NCI-H2171 treated with DMSO at 0.1 percent for 48 hours (cell line): ENCODE data around the gene TAF9B.
"Not testable (repeated sequence)": the region's sequence is repeated elsewhere in the genome, so short reads cannot be mapped to it uniquely, and the experiment has no call there.

Source experiments
- DNase-seq: peaks from one replicate; lab custom pipeline; 2025; lab: John Stamatoyannopoulos, UW

Gene TAF9B, protein sequence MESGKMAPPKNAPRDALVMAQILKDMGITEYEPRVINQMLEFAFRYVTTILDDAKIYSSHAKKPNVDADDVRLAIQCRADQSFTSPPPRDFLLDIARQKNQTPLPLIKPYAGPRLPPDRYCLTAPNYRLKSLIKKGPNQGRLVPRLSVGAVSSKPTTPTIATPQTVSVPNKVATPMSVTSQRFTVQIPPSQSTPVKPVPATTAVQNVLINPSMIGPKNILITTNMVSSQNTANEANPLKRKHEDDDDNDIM

DNA sequence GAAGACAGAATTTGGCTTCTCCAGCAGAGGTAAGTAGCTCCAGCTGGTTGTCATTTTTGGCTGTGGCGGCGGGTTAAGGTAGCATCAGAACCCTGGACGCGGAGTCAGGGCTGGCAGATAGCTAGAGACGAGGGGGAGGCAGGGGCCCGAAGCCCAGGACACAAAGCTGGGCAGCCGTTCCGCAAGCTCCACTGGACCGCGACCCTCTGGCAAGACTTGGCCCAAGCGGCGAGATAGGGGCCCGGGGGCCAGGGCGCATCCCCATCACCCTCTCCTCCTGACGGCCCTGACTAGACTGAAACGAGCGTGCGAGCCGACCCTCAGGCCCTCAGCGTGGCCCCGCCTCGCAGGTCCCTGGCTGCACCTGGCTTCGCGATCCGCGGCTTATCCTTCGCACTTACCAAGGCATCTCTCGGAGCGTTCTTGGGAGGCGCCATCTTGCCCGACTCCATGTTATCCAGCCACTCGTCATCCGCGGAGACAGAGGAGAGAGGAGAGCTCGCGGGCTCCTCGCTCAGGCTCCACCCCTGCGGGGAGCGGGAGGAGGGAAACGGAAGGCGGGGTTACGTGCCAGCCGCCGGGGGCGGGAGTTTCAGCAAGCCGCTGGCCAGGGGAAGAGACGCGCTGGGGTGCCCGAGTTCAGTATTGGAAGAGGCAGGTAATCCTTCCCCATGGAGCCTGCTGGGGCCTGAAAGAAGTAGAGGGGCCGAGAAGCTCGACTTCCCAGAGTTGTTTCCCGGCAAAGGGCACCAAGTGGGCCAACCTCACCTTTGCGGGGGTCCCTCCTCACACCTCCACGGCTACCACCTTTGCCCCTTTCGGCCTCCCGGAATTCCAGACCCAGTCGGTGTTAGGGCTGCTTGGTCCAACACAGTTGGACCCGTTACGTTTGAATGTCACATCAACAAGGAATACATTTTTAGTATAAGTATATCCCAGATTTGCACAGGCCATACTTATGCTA lies at the start of gene TAF9B:
TAF9B (minus strand) TSS at position 491 of the 964 bp plus-strand sequence; CDS start at position 452, 39 bp downstream.
- DNase-seq = peak; percentile 80

DNA sequence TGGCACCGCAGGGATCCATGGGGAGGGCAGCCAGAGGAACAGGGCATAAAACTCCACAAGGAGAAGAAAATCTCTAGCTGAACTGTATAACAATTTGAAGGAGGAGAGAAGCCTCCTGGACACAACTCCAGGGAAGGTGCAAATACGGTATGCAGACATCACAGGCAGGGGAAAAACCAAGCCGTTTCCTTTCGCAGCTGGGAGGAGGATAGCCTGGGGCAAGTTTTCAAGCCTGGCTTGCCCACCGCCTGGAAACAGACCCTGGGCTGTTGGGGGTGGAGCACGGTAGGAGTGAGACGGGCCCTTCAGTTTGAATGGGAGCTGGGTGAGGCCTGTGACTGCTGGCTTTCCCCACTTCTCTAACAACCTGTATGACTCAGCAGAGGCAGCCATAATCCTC lies 43.4 kb upstream of the TAF9B start:
- DNase-seq = no peak

DNA sequence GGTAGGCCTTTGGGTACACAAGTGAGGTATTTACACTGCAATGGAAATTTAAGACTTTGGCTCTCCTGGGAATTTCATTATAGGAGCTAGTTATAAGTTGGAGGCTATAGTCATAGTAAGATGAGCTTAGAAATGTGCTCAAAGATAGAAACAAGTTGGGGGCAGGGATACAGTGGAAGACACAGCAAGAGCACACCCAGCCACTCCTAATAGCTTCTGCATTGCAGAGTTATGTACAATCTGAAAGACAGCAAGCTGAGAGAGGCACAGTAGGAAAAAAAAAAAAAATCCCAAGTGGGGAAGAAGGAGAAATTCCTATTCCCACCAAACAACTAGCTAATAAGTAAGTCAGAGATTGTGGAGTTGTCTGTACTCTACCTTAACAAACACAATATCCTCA lies 41.9 kb upstream of the TAF9B start:
- no peak for DNase-seq

DNA sequence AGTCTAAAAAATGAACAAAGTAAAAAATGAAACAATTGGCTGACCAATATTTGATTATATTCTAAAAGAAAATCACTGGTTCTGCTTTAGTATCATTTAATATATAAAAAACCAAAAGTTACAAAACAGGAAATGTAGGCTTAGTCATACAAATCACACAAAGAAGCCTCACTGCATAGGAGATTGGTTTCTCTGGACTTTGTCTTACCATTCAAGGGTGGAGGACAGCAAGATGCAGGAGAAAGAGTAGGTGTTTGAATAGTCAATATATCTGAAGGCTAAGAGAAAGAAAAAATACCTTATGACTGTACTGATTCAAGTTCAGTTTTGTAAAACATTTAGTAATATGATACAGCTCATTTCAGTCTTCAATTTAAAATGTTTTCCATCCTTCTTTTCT lies 28.6 kb upstream of the TAF9B start:
- DNase-seq = no peak

DNA sequence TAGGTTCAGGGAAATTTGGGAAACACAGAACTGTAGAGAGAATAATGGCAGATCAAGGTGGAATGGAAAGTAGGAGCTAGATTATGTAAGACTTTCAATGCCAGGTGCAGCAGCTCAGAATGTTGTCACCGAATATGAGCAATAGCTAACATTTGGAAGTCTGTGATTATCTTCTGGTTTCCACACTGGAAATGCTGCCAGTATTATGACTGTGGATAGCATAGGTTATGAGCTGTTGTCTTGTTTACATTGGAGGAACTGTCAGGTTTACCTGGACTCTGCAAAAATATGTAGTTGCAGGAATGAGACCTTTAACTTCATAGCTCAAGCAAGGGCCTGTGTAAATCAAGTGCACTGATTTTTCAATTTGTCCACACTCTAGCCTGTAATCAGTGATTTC lies 26.0 kb upstream of the TAF9B start:
- no peak for DNase-seq

DNA sequence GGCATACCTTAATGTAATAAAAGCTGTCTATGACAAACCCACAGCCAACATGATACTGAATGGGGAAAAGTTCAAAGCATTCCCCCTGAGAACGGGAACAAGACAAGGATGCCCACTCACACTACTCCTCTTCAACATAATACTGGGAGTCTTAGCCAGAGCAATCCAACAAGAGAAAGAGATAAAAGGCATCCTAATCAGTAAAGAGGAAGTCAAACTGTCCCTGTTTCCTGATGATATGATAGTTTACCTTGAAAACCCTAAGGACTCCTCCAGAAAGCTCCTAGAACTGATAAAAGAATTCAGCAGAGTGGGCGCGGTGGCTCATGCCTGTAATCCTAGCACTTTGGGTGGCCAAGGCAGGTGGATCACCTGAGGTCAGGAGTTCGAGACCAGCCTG lies 23.7 kb upstream of the TAF9B start:
- DNase-seq = not testable (repeated sequence)

DNA sequence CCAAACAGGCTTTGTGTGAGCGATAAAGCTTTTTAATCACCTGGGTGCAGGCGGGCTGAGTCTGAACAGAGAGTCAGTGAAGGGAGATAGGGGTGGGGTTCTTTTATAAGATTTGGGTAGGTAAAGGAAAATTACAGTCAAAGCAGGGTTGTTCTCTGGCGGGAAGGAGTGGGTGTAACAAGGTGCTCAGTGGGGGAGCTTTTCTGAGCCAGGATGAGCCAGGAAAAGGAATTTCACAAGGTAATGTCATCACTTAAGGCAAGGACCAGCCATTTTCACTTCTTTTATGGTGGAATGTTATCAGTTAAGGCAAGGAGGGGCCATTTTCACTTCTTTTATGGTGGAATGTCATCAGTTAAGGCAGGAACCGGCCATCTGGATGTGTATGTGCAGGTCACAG lies 21.3 kb upstream of the TAF9B start:
- not testable (repeated sequence) for DNase-seq

DNA sequence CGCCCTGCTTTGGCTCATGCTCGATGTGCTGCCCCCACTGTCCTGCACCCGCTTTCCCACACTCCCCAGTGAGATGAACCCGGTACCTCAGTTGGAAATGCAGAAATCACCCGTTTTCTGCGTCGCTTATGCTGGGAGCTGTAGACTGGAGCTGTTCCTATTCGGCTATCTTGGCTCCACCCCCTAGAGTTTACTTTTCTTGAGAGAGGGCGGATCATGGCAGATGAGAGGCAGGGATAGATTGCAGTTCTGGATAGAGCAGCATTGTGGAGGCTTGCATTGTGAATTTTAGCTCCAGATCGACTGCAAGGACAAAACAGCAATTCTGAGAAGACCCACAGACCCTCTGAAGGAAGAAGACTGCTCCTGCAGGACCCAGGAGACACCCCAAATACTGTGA lies 18.4 kb upstream of the TAF9B start:
- not testable (repeated sequence) for DNase-seq

DNA sequence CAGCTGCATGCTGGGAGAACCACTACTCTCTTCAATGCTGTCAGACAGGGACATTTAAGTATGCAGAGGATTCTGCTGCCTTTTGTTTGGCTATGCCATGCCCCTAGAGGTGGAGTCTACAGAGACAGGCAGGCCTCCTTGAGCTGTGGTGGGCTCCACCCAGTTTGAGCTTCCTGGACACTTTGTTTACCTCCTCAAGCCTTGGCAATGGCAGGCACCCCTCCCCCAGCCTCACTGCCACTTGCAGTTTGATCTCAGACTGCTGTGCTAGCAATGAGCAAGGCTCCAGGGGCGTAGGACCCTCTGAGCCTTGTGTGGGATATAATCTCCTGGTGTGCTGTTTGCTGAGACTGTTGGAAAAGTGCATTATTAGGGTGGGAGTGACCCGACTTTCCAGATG lies 17.9 kb upstream of the TAF9B start:
- DNase-seq = not testable (repeated sequence)

DNA sequence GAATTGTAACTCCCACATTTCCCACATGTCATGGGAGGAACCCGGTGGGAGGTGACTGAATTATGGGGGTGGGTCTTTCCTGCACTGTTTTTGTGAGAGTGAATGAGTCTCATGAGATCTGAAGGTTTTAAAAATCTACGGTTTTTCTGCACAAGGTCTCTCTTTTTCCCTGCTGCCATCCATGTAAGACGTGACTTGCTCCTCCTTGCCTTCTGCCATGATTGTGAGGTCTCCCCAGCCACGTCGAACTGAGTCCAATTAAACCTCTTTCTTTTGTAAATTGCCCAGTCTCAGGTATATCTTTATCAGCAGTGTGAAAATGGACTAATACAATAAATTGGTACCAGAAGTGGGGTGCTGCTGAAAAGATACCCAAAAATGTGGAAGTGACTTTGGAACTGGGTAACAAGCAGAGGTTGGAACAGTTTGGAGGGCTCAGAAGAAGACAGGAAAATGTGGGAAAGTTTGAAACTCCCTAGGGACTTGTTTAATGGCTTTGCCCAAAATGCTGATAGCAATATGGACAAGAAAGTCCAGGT lies 7.6 kb upstream of the TAF9B start:
- not testable (repeated sequence) for DNase-seq

DNA sequence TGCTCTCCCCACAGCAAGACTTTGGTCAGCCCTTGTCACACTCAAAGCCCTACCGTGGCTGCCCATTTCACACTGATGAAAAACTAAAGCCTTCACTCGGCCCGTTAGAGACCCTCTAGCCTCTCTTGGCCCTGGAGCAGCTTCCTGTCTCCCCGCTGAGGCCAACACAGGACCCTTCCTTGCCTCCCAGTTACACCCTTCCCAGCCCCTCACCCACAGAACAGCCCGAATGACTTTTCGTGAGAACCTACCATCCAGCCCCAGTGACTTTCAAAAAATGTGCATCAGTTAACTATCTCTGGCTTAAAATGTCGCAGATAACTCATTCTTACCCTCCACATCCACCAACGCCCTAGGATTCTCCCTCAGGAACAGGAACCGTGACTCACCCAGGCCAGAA lies 756 bp upstream of the TAF9B start:
- DNase-seq = no peak

DNA sequence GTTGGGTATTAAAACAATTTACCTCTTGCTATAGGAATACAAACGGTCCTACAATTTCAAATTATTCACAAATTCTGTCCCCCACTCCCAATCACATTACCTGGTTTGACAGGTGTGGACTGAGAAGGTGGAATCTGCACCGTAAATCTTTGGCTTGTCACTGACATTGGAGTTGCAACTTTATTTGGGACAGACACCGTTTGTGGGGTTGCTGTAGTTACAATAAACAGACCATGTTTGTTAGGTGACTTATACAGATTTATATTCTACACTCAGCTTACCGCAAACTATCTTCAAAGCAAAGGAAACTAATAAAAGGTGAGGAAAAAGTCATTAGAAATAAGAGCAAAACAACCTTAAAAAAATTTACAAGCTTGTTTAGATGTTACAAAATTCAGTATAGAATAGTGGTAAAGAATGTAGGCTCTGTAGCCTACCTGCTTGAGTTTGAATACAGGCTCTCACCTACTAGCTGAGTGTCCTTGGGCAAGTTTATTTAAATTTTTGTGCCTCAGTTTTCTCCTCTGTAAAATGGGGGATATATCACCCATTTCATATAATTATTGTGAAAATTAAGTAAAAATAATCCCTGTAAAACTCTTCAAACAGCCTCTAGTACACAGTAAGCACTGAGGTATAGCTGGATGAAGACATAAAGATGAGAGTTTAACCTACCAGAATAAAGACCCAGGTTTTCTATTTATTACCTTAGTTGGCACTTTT lies 6.1 kb downstream of the TAF9B start:
- no peak for DNase-seq

DNA sequence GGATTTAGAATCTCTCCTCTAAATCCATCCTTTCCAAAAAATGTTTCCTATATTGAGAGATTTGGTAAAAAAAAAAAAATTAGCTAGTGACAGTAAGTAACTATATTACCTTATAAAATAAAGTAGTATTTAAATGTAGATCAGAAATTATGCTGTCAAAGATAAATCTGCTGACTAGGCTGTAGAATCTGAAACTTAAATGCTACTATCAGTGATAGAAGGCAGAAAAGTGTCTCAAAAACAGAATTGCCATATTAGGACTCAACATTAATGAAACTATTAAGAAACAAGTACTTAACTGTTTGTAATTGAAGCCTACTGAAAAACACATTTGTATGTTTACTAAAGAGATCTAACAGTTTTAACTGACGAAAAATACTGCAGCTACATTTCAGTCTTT lies 8.3 kb downstream of the TAF9B start:
- no peak for DNase-seq

DNA sequence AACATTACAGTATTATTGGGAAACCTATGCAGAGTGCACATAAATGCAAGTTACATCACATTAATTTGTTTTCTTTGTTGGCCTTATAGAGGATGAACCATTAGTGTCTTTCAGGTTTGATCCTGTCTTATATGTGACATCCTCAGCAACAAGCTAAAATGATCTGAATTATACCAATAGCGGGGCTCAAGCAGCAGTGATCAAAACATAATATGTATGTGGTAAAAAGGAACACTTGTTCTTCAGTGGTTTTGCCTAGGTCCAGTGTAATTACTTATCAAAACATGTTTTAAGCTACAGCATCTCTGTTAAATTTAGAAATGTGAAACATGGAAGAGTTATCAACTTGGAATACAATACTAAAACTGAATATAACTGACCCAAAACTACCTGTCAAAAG lies 9.1 kb downstream of the TAF9B start:
- no peak for DNase-seq

DNA sequence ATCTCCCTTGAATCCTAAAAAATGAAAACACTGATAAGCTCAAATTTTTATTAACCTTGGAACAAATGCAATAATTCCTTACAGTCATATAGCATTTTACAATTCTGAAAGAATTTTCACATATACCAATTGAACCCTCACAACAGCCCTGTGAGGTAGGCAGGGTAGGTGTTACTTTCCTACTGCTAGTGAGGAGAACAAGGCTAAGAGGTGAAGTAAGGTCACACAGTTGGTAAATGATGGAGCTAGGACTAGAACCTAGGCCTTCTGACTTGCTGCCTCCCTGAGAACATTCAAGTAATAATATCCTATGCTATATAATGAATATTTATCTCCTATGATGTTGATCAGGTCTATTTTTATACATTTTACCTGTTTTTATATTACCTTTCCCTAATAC lies 9.7 kb downstream of the TAF9B start:
- DNase-seq = no peak

DNA sequence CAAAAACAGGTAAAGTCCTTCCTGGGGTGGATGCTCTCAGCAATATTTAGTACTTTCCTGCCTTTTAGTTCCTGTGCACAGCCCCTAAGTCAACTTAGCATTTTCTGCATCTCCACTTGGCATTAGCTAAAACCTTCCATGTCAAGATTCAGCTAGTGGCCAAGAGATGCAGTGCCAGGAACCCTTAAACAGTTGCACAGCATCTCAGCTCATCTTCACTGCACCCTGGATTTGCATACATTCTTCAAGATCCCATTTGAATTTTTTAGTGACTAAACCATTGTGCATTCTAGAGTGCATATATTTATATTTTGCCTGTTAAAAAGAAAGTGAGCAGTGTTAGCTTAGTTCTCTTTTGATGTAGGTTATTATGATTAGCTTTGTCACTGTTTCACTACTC lies 13.7 kb downstream of the TAF9B start:
- not testable (repeated sequence) for DNase-seq

DNA sequence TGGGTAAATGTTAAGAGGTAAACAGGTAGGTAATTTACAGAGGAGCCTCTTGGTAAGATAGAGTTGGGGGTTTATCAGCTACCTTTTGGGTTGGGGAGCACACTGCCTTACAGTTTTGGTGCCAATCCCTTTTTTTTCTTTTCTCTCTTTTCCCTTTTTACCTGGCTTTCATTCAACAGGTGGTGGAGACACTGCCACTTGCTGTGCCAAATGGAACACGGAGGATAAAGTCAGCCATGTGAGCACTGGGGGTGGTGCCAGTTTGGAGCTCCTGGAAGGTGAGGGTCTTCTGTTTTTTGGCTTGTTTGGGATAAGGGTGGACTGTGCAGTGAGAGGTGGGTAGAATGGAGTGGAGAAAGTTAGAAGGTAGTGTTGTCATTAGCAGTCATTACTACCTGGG lies 14.3 kb downstream of the TAF9B start:
- no peak for DNase-seq

DNA sequence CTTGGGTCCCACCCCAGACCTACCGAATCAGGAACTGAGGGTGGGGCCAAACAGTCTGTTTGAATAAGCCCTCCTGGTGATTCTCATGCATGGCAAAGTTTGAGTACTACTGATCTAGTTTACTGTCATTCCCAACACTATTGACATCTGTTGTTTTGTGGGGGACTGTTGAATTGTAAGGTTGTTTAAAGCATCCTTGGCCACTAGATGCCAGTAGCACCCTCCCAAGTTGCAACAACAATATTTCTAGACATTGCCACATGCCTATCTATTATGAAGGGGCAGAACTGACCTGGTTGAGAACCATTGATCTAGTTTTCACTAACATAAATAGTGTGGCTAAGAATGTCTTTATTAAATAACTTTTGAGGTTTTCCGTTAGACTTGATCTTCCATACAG lies 15.1 kb downstream of the TAF9B start:
- peak; percentile 2 for DNase-seq

DNA sequence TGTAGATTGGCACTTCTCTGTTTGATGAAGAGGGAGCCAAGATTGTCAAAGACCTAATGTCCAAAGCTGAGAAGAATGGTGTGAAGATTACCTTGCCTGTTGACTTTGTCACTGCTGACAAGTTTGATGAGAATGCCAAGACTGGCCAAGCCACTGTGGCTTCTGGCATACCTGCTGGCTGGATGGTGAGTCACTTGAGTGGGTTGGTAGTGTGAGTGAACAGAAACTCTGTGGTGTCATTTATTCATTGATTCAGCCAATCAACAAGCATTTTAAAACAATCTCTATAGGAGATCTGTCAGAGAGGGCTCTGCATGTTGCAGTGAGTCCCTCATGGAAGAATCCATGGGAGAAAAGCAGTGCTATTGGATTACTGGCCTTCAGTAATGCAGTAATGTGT lies 16.3 kb downstream of the TAF9B start:
- DNase-seq = no peak

DNA sequence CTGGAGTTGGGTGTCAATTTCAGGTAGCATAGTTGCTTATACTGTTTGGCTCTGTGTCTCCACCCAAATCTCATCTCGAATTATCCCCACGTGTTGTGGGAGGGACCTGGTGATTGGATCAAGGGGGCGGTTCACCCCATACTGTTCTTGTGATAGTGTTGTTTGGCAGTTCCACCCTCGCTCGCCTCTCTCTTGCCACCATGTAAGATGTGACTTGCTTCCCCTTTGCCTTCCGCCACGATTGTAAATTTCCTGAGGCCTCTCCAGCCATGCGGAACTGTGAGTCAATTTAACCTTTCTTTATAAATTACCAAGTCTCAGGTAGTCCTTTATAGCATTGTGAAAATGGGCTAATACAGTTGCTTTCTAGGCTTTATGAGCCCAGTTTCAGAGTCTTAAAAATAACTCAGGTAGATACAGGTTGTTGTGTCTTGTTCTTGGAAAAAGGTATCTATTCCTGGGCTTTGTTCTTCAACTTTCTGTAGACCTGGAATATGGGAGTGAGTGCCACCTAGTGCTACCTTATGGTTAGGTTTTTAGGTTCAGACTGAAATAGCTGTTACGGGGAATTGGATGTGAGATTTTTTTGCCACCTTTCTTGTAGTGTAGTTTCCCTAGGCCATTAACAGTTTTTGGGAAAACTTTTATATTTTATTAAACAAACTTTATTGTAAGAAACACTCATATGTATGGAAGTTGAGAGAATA lies 19.8 kb downstream of the TAF9B start:
- peak; percentile 5 for DNase-seq

DNA sequence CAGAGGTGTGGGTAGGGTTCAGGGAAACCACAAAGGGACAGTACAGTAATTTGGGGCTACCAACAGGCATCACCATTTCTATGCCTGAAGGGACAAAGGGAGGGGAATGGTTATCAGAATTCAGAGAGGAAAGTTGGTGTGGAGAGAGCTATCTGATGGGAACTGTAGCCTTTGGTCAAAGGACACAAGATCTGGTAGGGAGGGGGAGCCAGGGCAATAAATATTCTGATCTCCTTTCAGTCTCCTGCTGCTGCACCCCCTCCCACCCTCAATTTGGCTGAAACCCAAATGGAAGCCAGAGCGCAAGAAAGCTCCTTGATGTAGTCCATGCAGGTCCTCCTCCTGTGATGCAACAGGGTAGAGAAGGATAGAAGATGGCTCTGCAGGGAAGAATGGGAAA lies 20.8 kb downstream of the TAF9B start:
- DNase-seq = no peak

DNA sequence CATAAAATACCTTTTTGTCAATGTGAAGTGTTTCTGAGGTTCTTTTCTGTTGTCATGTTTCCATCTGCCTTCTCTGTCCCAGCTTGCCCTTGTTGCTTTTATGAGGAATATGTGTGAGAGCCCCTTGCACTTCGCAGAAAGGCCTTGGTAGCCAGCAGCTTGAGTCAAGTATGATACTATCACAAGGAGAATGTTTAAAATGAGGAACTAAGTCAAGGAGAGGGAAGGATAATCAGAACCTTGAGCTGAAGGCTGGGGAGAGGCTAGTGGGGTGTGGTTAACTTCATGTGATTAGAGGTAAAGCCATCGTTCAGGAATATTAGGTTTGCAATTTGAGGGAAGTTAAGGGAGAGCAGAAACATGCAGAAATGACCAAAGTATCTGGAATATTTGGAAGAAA lies 22.7 kb downstream of the TAF9B start:
- DNase-seq = no peak
